ENCODE measurements around the gene FABP7. TPM values are rescaled to one million over a fixed set of nuclear protein-coding genes. Genes with fewer than 3 reads are reported as not detected.

The FABP7 gene
- total RNA-seq, 1 experiment from 2014 or later = not detected

DNA sequence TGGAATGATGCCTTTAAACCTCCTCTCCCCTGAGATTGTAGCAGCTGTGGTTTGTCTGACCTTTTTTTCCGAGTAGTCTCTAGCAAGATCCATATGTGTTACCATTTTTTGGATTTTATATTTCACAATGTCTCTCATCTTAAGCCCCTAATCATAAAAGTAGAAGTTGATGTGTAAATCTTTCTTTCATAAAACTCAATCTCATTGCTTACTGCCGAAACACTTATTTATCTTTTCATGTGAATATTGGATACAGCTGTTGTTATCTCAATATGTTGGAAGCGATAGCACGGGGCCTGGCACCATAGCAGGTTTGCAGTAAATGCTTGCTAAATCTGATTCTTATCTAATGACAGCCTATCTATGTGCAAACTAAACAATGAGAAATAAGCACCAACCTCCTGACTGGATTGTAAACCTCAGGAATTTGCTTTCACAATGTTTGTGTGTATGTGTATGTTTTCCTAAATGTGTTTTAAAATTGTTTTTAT is 23.7 kb downstream of the FABP7 start:
- Histone ChIP-seq H3K4me3 (ENCODE audit: low read length) (no peak overlapping the region), H3F3A (ENCODE audit: low read length, unreplicated experiment) (peaks cover 12% of the 10 kb centered on the region), H3K9me3 (ENCODE audit: low read length) (no peaks in the 10 kb centered on the region), H3K9ac (ENCODE audit: low read length) (no peak overlapping the region), H4K20me1 (ENCODE audit: low read length) (no peaks in the 10 kb centered on the region), H3K79me2 (ENCODE audit: low read length) (no peaks in the 10 kb centered on the region), H2AFZ (ENCODE audit: low read length) (no peak overlapping the region), H3K4me2 (ENCODE audit: low read length) (no peak overlapping the region), H3K4me1 (ENCODE audit: insufficient read depth, low read length) (peaks cover 23% of the 10 kb centered on the region), H3K27me3 (ENCODE audit: low read length) (no peaks in the 10 kb centered on the region), H3K27ac (ENCODE audit: low read length) (no peak overlapping the region), H3K36me3 (ENCODE audit: low read depth, low read length) (no peaks in the 10 kb centered on the region), H3K9me2 (replicated peaks; ENCODE audit: low read length) (no peaks in the 10 kb centered on the region)
- POLR2A ChIA-PET (ENCODE audit: unreplicated experiment) = no interaction called here
- TF ChIP-seq EZH2phosphoT487 (IDR thresholded peaks at IDR 0.05; ENCODE audit: borderline replicate concordance, low read length) (no peak), EZH2 (IDR thresholded peaks at IDR 0.05; ENCODE audit: low read length, unreplicated experiment) (no peak)
- TF ChIP-seq, protein P1, sequence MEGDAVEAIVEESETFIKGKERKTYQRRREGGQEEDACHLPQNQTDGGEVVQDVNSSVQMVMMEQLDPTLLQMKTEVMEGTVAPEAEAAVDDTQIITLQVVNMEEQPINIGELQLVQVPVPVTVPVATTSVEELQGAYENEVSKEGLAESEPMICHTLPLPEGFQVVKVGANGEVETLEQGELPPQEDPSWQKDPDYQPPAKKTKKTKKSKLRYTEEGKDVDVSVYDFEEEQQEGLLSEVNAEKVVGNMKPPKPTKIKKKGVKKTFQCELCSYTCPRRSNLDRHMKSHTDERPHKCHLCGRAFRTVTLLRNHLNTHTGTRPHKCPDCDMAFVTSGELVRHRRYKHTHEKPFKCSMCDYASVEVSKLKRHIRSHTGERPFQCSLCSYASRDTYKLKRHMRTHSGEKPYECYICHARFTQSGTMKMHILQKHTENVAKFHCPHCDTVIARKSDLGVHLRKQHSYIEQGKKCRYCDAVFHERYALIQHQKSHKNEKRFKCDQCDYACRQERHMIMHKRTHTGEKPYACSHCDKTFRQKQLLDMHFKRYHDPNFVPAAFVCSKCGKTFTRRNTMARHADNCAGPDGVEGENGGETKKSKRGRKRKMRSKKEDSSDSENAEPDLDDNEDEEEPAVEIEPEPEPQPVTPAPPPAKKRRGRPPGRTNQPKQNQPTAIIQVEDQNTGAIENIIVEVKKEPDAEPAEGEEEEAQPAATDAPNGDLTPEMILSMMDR (conservative IDR thresholded peaks at IDR 0.05; ENCODE audit: low read depth, low read length) = no peak
- CTCF ChIA-PET = no interaction called here
- intact Hi-C loops (cut with micrococcal nuclease) = no loop called here
- no TSS peak for BruUV-seq (replicated peaks)
- ATAC-seq (no peak), DNase-seq (no peak)

DNA sequence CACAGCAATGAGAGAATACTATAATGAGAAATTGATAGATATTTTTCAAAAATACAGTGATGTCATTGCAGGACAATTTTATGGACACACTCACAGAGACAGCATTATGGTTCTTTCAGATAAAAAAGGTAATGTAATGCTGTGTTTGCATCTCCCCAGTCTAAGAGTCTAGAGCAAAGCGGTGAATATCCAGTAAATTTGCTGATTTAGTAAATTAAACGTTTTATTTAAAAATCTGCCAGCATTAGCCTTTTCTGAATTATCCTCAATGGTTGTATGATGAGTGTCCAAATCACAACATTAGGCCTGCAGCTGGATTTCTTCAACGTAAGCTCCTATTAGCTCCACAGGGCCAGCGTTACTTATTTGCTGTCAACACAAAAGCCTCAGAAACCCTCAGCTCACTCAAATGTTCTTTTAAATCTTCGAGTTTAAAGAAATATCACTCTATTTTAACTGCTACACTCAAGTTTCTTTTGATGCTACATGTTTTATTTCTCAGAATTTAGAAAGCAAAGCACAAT is 25.5 kb downstream of the FABP7 start:
- DNase-seq (no peak), ATAC-seq (no peak)
- Histone ChIP-seq H3K4me3 (ENCODE audit: low read length) (no peak overlapping the region), H3K9me2 (replicated peaks; ENCODE audit: low read length) (no peaks in the 10 kb centered on the region), H3K27me3 (ENCODE audit: low read length) (no peaks in the 10 kb centered on the region), H3K9ac (ENCODE audit: low read length) (no peak overlapping the region), H2AFZ (ENCODE audit: low read length) (no peak overlapping the region), H4K20me1 (ENCODE audit: low read length) (no peaks in the 10 kb centered on the region), H3K4me2 (ENCODE audit: low read length) (no peak overlapping the region), H3K79me2 (ENCODE audit: low read length) (no peaks in the 10 kb centered on the region), H3K9me3 (ENCODE audit: low read length) (no peaks in the 10 kb centered on the region), H3F3A (ENCODE audit: low read length, unreplicated experiment) (no peaks in the 10 kb centered on the region), H3K4me1 (ENCODE audit: insufficient read depth, low read length) (peaks cover 9% of the 10 kb centered on the region), H3K27ac (ENCODE audit: low read length) (no peak overlapping the region), H3K36me3 (ENCODE audit: low read depth, low read length) (no peaks in the 10 kb centered on the region)
- no TSS peak for BruUV-seq (replicated peaks)
- CTCF ChIA-PET = no interaction called here
- TF ChIP-seq, protein P1 (conservative IDR thresholded peaks at IDR 0.05; ENCODE audit: low read depth, low read length) = no peak
- TF ChIP-seq EZH2 (IDR thresholded peaks at IDR 0.05; ENCODE audit: low read length, unreplicated experiment) = no peak
- no peak for TF ChIP-seq EZH2phosphoT487 (IDR thresholded peaks at IDR 0.05; ENCODE audit: borderline replicate concordance, low read length)
- POLR2A ChIA-PET (ENCODE audit: unreplicated experiment) = no interaction called here
- intact Hi-C loops (cut with micrococcal nuclease) = no loop called here

DNA sequence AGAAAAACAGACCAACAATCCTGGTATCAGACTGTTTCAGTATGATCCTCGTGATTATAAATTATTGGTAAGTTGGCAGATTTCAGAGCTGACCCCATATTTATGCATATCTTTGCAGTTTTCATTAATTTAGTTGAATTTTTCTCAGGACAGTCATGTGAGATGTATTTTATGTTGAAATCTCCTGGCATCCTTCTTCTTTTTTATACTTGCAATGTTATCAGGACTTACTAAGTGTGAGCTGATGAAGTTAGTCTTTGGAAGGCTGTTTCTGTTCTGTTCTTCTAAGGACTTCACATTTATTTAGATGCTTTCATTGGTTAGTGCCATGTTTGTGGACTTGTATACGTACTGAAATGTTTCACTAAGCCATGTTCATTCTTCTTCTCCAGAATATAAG is 26.8 kb downstream of the FABP7 start:
- intact Hi-C loops (cut with micrococcal nuclease) = no loop called here
- ATAC-seq = no peak
- H3K4me2 ChIP-seq (ENCODE audit: low read length) = no peak overlapping the region
- H3K9ac ChIP-seq (ENCODE audit: low read length) = no peak overlapping the region
- H3K4me3 ChIP-seq (ENCODE audit: low read length) = no peak overlapping the region
- no peaks in the 10 kb centered on the region for H3K36me3 ChIP-seq (ENCODE audit: low read depth, low read length)
- H3K79me2 ChIP-seq (ENCODE audit: low read length) = no peaks in the 10 kb centered on the region
- H3K9me2 ChIP-seq (replicated peaks; ENCODE audit: low read length) = no peaks in the 10 kb centered on the region
- H3K4me1 ChIP-seq (ENCODE audit: insufficient read depth, low read length) = no peaks in the 10 kb centered on the region; the same call in 1 of the 2 replicates
- H4K20me1 ChIP-seq (ENCODE audit: low read length) = no peaks in the 10 kb centered on the region
- no peaks in the 10 kb centered on the region for H3K27me3 ChIP-seq (ENCODE audit: low read length)
- H3F3A ChIP-seq (ENCODE audit: low read length, unreplicated experiment) = no peaks in the 10 kb centered on the region
- ChIA-PET CTCF (no interaction called here), POLR2A (ENCODE audit: unreplicated experiment) (no interaction called here)
- H3K9me3 ChIP-seq (ENCODE audit: low read length) = no peaks in the 10 kb centered on the region
- H3K27ac ChIP-seq (ENCODE audit: low read length) = no peak overlapping the region
- no peak overlapping the region for H2AFZ ChIP-seq (ENCODE audit: low read length)
- TF ChIP-seq EZH2phosphoT487 (IDR thresholded peaks at IDR 0.05; ENCODE audit: borderline replicate concordance, low read length) = no peak
- no peak for TF ChIP-seq EZH2 (IDR thresholded peaks at IDR 0.05; ENCODE audit: low read length, unreplicated experiment)
- TF ChIP-seq, protein P1 (conservative IDR thresholded peaks at IDR 0.05; ENCODE audit: low read depth, low read length) = no peak
- DNase-seq = no peak
- BruUV-seq (replicated peaks) = no TSS peak
